ENCODE results near the gene TTLL9.
A peak's percentile ranks its signal among the peaks of the same experiment; 100 is the strongest.
"Not testable (repeated sequence)": the region's sequence is repeated elsewhere in the genome, so short reads cannot be mapped to it uniquely, and the experiment has no call there.

TTLL9 gene

GRCh38 chr20:31926493-31926892 is 56.1 kb downstream of the TTLL9 start:
- no peaks in the 10 kb centered on the region for H3K36me3 ChIP-seq
- H3K4me3 ChIP-seq (ENCODE audit: low read depth, low read length) = no peak overlapping the region
- no peaks in the 10 kb centered on the region for H3K27me3 ChIP-seq (ENCODE audit: insufficient read depth, low read depth, severe bottlenecking)
- no peak overlapping the region for H3K27ac ChIP-seq
- TF ChIP-seq CTCF (IDR thresholded peaks at IDR 0.05; ENCODE audit: low read depth, low read length) = no peak
- DNase-seq = no peak
- H3K9me3 ChIP-seq (ENCODE audit: severe bottlenecking) = no peaks in the 10 kb centered on the region

DNA sequence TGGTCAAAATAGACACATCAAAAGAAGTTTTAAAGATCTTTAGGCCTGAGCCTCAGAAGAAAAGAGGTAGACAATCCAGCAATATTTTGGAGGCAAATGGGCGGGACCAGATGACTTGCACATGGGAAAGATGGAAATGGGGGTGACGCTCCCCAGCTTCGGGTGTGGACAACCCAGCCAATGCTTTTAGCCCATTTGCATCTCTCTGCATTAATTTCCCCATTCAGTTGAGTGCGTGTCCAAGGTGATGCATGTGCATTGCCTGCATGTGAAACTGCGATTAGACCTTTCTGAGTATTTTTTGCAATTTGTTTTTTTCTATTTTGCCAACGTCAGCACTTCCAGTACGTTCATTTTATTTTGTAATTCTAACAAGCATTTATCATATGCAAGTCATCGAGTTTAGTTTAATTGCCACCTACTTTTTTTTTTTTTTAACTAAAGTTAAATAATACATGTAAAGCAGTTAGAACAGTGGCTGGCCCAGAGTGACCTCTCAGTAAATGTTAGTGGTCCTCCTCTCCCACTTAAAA is 57.3 kb downstream of the TTLL9 start:
- no peak for DNase-seq
- Histone ChIP-seq H3K36me3 (no peaks in the 10 kb centered on the region), H3K4me3 (ENCODE audit: low read depth, low read length) (no peak overlapping the region), H3K27me3 (ENCODE audit: insufficient read depth, low read depth, severe bottlenecking) (no peaks in the 10 kb centered on the region), H3K27ac (no peak overlapping the region), H3K9me3 (ENCODE audit: severe bottlenecking) (no peaks in the 10 kb centered on the region)
- TF ChIP-seq CTCF (IDR thresholded peaks at IDR 0.05; ENCODE audit: low read depth, low read length) = no peak

- not testable (repeated sequence) for H3K9me3 ChIP-seq (ENCODE audit: severe bottlenecking); H3K27me3 ChIP-seq (ENCODE audit: insufficient read depth, low read depth, severe bottlenecking); H3K36me3 ChIP-seq; H3K4me3 ChIP-seq (ENCODE audit: low read depth, low read length)
- peak overlapping the region; percentile 23 for H3K27ac ChIP-seq
- DNase-seq = peak; percentile 83
Observed at GRCh38 chr20:31929631-31930030, 59.2 kb downstream of the TTLL9 start.

GRCh38 chr20:31930779-31931178 is 60.3 kb downstream of the TTLL9 start:
- Histone ChIP-seq H3K27me3 (ENCODE audit: insufficient read depth, low read depth, severe bottlenecking) (no peaks in the 10 kb centered on the region), H3K9me3 (ENCODE audit: severe bottlenecking) (no peaks in the 10 kb centered on the region), H3K36me3 (no peaks in the 10 kb centered on the region), H3K27ac (no peak overlapping the region), H3K4me3 (ENCODE audit: low read depth, low read length) (no peak overlapping the region)
- no peak for DNase-seq
- no peak for TF ChIP-seq CTCF (IDR thresholded peaks at IDR 0.05; ENCODE audit: low read depth, low read length)

GRCh38 chr20:31933698-31934097 is 63.3 kb downstream of the TTLL9 start:
- DNase-seq = no peak
- TF ChIP-seq CTCF (IDR thresholded peaks at IDR 0.05; ENCODE audit: low read depth, low read length) = no peak
- no peaks in the 10 kb centered on the region for H3K27me3 ChIP-seq (ENCODE audit: insufficient read depth, low read depth, severe bottlenecking)
- no peak overlapping the region for H3K4me3 ChIP-seq (ENCODE audit: low read depth, low read length)
- no peak overlapping the region for H3K27ac ChIP-seq
- H3K36me3 ChIP-seq = no peaks in the 10 kb centered on the region
- no peaks in the 10 kb centered on the region for H3K9me3 ChIP-seq (ENCODE audit: severe bottlenecking)

DNA sequence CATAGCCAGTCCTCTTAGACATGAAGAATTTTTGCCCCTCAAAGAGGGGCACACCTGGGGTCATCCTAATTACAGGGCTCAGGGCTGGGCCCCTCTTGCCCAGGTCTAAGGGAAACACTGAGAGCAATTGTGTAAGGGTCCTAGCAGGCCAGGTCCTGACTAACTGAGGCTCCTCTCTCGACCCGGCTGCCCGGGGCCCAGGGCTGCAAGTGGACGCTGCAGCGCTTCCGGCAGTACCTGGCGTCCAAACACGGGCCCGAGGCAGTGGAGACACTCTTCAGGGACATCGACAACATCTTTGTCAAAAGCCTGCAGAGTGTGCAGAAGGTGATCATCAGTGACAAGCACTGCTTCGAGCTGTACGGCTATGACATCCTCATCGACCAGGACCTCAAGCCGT is 64.1 kb downstream of the TTLL9 start:
- no peak for TF ChIP-seq CTCF (IDR thresholded peaks at IDR 0.05; ENCODE audit: low read depth, low read length)
- Histone ChIP-seq H3K27me3 (ENCODE audit: insufficient read depth, low read depth, severe bottlenecking) (no peaks in the 10 kb centered on the region), H3K36me3 (no peaks in the 10 kb centered on the region), H3K27ac (no peak overlapping the region), H3K4me3 (ENCODE audit: low read depth, low read length) (no peak overlapping the region), H3K9me3 (ENCODE audit: severe bottlenecking) (no peaks in the 10 kb centered on the region)
- DNase-seq = no peak

All from WERI-Rb-1 (cell line).